K562 (cell line): Measurements from ENCODE around the gene MCEMP1. TPM values are rescaled to one million over a fixed set of nuclear protein-coding genes. Genes with fewer than 3 reads are reported as not detected.
A peak's percentile ranks its signal among the peaks of the same experiment; 100 is the strongest.

Experiments used
- ATAC-seq: fragments of 200-7000 bp; cut with Tn5 transposase; 3 replicates; pipeline ENCODE4 v1.9.1; 2020; ENCODE audit warnings: moderate library complexity
- BruUV-seq: library from RNA; stranded (reverse); fragments of 400-500 nt; replicated peaks from 2 replicates; lab custom pipeline; 2021; lab: Mats Ljungman, UMichigan
- CTCF ChIA-PET: fragments of 300-600 bp; formaldehyde crosslinking; extraction: SDS; loops from one replicate; lab custom pipeline; 2021; ENCODE audit warnings: low intra/inter-chr PET ratio; lab: Yijun Ruan, JAX
- POLR2A ChIA-PET: fragments of 300-600, 350-650 bp; sonication (Branson Sonifier 250); formaldehyde crosslinking; extraction: SDS; loops from one replicate; lab custom pipeline; 2021; ENCODE audit warnings: antibody characterized with exemption, inconsistent platforms; lab: Yijun Ruan, JAX
- DNase-seq, 4 experiments: peaks; one replicate each; pipeline versions ENCODE4 v3.0.0 to v3.0.0-alpha.2; 2011 to 2018; ENCODE audit warnings: low spot score in 3 of 4, mixed read lengths in 3 of 4; ENCODE audit errors: extremely low read depth in 1 of 4
- FAIRE-seq: peaks from 2 replicates; lab custom pipeline; 2011; peaks lifted over from hg19 to GRCh38; lab: Jason Lieb, UNC
- H2AFZ ChIP-seq: 2 replicates; pipeline ENCODE4 v1.6.0; 2011; ENCODE audit warnings: low read depth, low read length, control low read depth, inconsistent platforms
- H3K27ac ChIP-seq: fragments of 200-600 bp; 3 replicates; pipeline ENCODE4 v1.8.0; 2011; ENCODE audit warnings: low read depth, mild to moderate bottlenecking, control low read depth, inconsistent platforms, low read length, moderate library complexity, mixed read lengths; ENCODE audit errors: extremely low read depth
- H3K27me3 ChIP-seq, 2 experiments: fragments of 300-600 bp in 1 of 2; 2 replicates in 1 of 2; 3 replicates in 1 of 2; pipeline versions ENCODE4 v1.6.0 to v1.8.0; 2011; ENCODE audit warnings: inconsistent platforms in 2 of 2, low read length in 2 of 2, mild to moderate bottlenecking in 1 of 2, mixed read lengths in 1 of 2, moderate library complexity in 1 of 2; ENCODE audit not compliant: control insufficient read depth in 2 of 2, insufficient read depth in 2 of 2
- H3K36me3 ChIP-seq: fragments of 300-600 bp; 3 replicates; pipeline ENCODE4 v1.8.0; 2011; ENCODE audit warnings: mild to moderate bottlenecking, low read length, inconsistent platforms; ENCODE audit not compliant: control insufficient read depth, insufficient read depth
- H3K4me1 ChIP-seq, 2 experiments: fragments of 200-600 bp in 1 of 2; replicated peaks in 1 of 2; 2 replicates in 1 of 2; 3 replicates in 1 of 2; pipeline versions ENCODE4 v1.5.1 to v1.8.0; 2011; ENCODE audit warnings: inconsistent platforms in 2 of 2, low read length in 2 of 2, mild to moderate bottlenecking in 1 of 2, mixed read lengths in 1 of 2, moderate library complexity in 1 of 2; ENCODE audit not compliant: control insufficient read depth in 2 of 2, insufficient read depth in 2 of 2
- H3K4me2 ChIP-seq: 2 replicates; pipeline ENCODE4 v1.6.1; 2011; ENCODE audit warnings: low read length, control low read depth, inconsistent platforms, mixed read lengths; ENCODE audit not compliant: insufficient read depth
- H3K4me3 ChIP-seq: fragments of 200-600 bp; sonication (generic), shearing (Covaris generic); 2 replicates; pipeline ENCODE4 v1.5.1; 2016; ENCODE audit warnings: control low read depth, inconsistent platforms
- H3K79me2 ChIP-seq: fragments of 200-600 bp; 3 replicates; pipeline ENCODE4 v1.8.0; 2011; ENCODE audit warnings: low read length, inconsistent platforms; ENCODE audit not compliant: control insufficient read depth, insufficient read depth
- H3K9ac ChIP-seq, 2 experiments: 2 replicates each; pipeline versions ENCODE4 v1.6.0 to v1.6.1; 2011; ENCODE audit warnings: low read depth in 2 of 2, low read length in 2 of 2, control low read depth in 1 of 2, inconsistent platforms in 1 of 2, mild to moderate bottlenecking in 1 of 2, mixed read lengths in 1 of 2; ENCODE audit not compliant: insufficient read depth in 1 of 2
- H3K9me1 ChIP-seq: one replicate; pipeline ENCODE4 v1.6.0; 2011; ENCODE audit warnings: inconsistent platforms, mild to moderate bottlenecking, low read length, moderate library complexity; ENCODE audit not compliant: control insufficient read depth, insufficient read depth
- H3K9me3 ChIP-seq: replicated peaks from 2 replicates; pipeline ENCODE4 v1.5.1; 2011; ENCODE audit warnings: low read depth, low read length, inconsistent platforms; ENCODE audit not compliant: control insufficient read depth, insufficient read depth
- H4K20me1 ChIP-seq: replicated peaks from 2 replicates; pipeline ENCODE4 v1.6.1; 2011; ENCODE audit warnings: low read length, inconsistent platforms, mixed read lengths; ENCODE audit not compliant: control insufficient read depth, insufficient read depth
- CREM ChIP-seq: IDR thresholded peaks from 2 replicates; pipeline ENCODE4 v1.6.1; 2014; ENCODE audit warnings: antibody characterized with exemption, low read depth
- HCFC1 ChIP-seq: IDR thresholded peaks from 2 replicates; pipeline ENCODE4 v1.6.1; 2012; ENCODE audit warnings: low read depth, low read length, improper control_type of control experiment
- TCFL5 ChIP-seq: fragments of 250-450 bp; sonication (Bioruptor Pico); conservative IDR thresholded peaks from 2 replicates; pipeline ENCODE4 v1.6.1; 2021; ENCODE audit warnings: mild to moderate bottlenecking, moderate library complexity, matching md5 sums
- WGBS: fragments of 100-300 bp; shearing (Covaris generic); methylation state at CpG from one replicate; pipeline ENCODE4 v1.1.6; 2016; ENCODE audit warnings: low coverage, mixed read lengths; ENCODE audit not compliant: insufficient coverage; ENCODE audit errors: missing lambda C conversion rate; 5-methylcytosine and 5-hydroxymethylcytosine counted together
- in situ Hi-C: fragments of 300-500 bp; cut with MboI; formaldehyde crosslinking; loops from 4 replicates; pipeline ENCODE4 v1.15.0; 2018; ENCODE audit warnings: inconsistent platforms, mixed read lengths
- intact Hi-C: fragments of 100-400 bp; cut with micrococcal nuclease; formaldehyde crosslinking; loops from 2 replicates; pipeline ENCODE4 v1.14.2; 2022
- polyA plus RNA-seq, 8 experiments: library from polyadenylated mRNA; depleted of rRNA in 4 of 8; stranded (reverse) in 5 of 8; unstranded in 3 of 8; fragments of >200 nt; fragmentation: Nextera tagmentation in 2 of 8; fragmentation: Illumina TruSeq in 1 of 8; extraction: Ambion mirVana in 2 of 8; extraction: Trizol in 1 of 8; gene quantifications; 2 replicates each; pipeline versions ENCODE4 v1.2.1 to v1.2.3, GENCODE V29; 2011 to 2014; ENCODE audit warnings: inconsistent platforms in 1 of 8, missing spikeins in 1 of 8
- total RNA-seq, 7 experiments: library from RNA; depleted of rRNA in 6 of 7; stranded (reverse); fragments of >200 nt in 6 of 7; fragmentation: Illumina TruSeq in 2 of 7; extraction: Trizol in 2 of 7; gene quantifications; 2 replicates each; pipeline versions ENCODE4 v1.2.1 to v1.2.3, GENCODE V29; 2011 to 2021; ENCODE audit warnings: low replicate concordance in 1 of 7
- TF ChIP-seq, protein P1 (sequence below), 2 experiments: IDR thresholded peaks in 1 of 2; conservative IDR thresholded peaks in 1 of 2; 2 replicates each; pipeline ENCODE4 v1.6.1; 2016; ENCODE audit warnings: low read depth in 2 of 2, mild to moderate bottlenecking in 1 of 2, missing compliant biosample characterization in 1 of 2, missing genetic modification characterization in 1 of 2, moderate library complexity in 1 of 2
- TF ChIP-seq, protein P2 (sequence below): fragments of 450-650 bp; formaldehyde crosslinking; conservative IDR thresholded peaks from 2 replicates; pipeline ENCODE4 v1.4.0; 2022; ENCODE audit warnings: mild to moderate bottlenecking, missing genetic modification characterization
- TF ChIP-seq, protein P3 (sequence below): sonication (generic); formaldehyde crosslinking; IDR thresholded peaks from 2 replicates; pipeline ENCODE4 v1.5.0; 2020; ENCODE audit warnings: missing genetic modification reagents
- TF ChIP-seq, protein P4 (sequence below): fragments of 450-650 bp; conservative IDR thresholded peaks from 2 replicates; pipeline ENCODE4 v1.6.1; 2016; ENCODE audit warnings: missing genetic modification characterization, low read depth, mild to moderate bottlenecking, missing compliant biosample characterization, moderate library complexity

Gene MCEMP1
- total and polyA plus RNA-seq, 9 of the 15 experiments (the other 6 are each of a cell fraction or from before 2014, with no cell fraction given): 0.11 to 1.8 (median 0.51) TPM

DNA sequence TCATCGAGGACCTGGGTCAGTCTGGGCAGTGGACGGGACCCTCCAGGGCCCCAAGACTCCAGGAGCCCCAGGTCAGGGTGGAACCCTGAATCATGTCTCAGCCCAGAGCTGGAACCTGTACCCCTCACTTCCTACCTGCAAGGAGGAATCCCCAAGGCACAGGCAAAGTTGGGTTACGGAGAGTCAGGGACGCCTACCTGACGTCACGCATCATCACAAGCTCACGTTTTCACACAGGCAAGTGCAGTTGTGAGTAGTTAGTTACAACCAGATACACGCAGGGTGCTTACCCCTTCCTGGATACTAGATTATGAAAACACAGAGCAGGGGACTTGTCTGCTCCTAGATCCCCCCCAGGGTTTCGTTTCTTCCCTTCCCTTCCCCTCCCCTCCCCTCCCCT, 6.1 kb upstream of the MCEMP1 start:
- FAIRE-seq: no peak
- in situ Hi-C loops: no loop called here
- POLR2A ChIA-PET: no interaction called here

More for the DNA sequence above, 6.1 kb upstream of the MCEMP1 start:
- no peak overlapping the region for H2AFZ ChIP-seq
- no peaks in the 10 kb centered on the region for H3K9me1 ChIP-seq
- CTCF ChIA-PET: no interaction called here
- H3K79me2 ChIP-seq: no peaks in the 10 kb centered on the region
- no peak overlapping the region for H3K4me3 ChIP-seq
- peaks cover 19 to 39% of the 10 kb centered on the region in 2 experiments; a peak in 4 of 5 replicates for H3K27me3 ChIP-seq
- DNase-seq (no peak), ATAC-seq (no peak)
- 4% methylated on average over 7 of the region's 9 CpGs for WGBS
- no TSS peak for BruUV-seq
- H3K9me3 ChIP-seq: peaks cover 5% of the 10 kb centered on the region; the same call in 1 of the 2 replicates
- H3K27ac ChIP-seq: no peak overlapping the region
- intact Hi-C loops: no loop called here
- peak overlapping the region in 1 of 2 experiments; percentile 13; a peak in 1 of 4 replicates for H3K9ac ChIP-seq
- TF ChIP-seq, protein P1, sequence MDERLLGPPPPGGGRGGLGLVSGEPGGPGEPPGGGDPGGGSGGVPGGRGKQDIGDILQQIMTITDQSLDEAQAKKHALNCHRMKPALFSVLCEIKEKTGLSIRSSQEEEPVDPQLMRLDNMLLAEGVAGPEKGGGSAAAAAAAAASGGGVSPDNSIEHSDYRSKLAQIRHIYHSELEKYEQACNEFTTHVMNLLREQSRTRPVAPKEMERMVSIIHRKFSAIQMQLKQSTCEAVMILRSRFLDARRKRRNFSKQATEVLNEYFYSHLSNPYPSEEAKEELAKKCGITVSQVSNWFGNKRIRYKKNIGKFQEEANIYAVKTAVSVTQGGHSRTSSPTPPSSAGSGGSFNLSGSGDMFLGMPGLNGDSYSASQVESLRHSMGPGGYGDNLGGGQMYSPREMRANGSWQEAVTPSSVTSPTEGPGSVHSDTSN (CRISPR knock-in tag; IDR thresholded peaks at IDR 0.05; ENCODE audit: low read depth): no peak
- TF ChIP-seq, protein P1 (tag; conservative IDR thresholded peaks at IDR 0.05; ENCODE audit: low read depth): no peak
- TF ChIP-seq TCFL5 (CRISPR knock-in tag) (no peak), HCFC1 (no peak), CREM (peak; percentile 33; the same call in 1 of the 2 replicates)
- TF ChIP-seq, protein P2, sequence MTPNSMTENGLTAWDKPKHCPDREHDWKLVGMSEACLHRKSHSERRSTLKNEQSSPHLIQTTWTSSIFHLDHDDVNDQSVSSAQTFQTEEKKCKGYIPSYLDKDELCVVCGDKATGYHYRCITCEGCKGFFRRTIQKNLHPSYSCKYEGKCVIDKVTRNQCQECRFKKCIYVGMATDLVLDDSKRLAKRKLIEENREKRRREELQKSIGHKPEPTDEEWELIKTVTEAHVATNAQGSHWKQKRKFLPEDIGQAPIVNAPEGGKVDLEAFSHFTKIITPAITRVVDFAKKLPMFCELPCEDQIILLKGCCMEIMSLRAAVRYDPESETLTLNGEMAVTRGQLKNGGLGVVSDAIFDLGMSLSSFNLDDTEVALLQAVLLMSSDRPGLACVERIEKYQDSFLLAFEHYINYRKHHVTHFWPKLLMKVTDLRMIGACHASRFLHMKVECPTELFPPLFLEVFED: no peak
- TF ChIP-seq, protein P3, sequence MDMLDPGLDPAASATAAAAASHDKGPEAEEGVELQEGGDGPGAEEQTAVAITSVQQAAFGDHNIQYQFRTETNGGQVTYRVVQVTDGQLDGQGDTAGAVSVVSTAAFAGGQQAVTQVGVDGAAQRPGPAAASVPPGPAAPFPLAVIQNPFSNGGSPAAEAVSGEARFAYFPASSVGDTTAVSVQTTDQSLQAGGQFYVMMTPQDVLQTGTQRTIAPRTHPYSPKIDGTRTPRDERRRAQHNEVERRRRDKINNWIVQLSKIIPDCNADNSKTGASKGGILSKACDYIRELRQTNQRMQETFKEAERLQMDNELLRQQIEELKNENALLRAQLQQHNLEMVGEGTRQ: no peak
- TF ChIP-seq, protein P4, sequence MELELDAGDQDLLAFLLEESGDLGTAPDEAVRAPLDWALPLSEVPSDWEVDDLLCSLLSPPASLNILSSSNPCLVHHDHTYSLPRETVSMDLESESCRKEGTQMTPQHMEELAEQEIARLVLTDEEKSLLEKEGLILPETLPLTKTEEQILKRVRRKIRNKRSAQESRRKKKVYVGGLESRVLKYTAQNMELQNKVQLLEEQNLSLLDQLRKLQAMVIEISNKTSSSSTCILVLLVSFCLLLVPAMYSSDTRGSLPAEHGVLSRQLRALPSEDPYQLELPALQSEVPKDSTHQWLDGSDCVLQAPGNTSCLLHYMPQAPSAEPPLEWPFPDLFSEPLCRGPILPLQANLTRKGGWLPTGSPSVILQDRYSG (tag): no peak
- H3K4me2 ChIP-seq: no peak overlapping the region; the same call in 1 of the 2 replicates
- peaks cover 0 to 10% of the 10 kb centered on the region in 2 experiments; a peak in 2 of 5 replicates for H3K4me1 ChIP-seq
- no peaks in the 10 kb centered on the region for H3K36me3 ChIP-seq
- H4K20me1 ChIP-seq: no peaks in the 10 kb centered on the region
